ENCODE results near the gene C11orf98. TPM values are rescaled to one million over a fixed set of nuclear protein-coding genes. Genes with fewer than 3 reads are reported as not detected.

C11orf98 gene
- polyA plus RNA-seq, 1 donor (not counting 4 experiments of a cell fraction or from before 2014, with no cell fraction given): 81.5 TPM

DNA sequence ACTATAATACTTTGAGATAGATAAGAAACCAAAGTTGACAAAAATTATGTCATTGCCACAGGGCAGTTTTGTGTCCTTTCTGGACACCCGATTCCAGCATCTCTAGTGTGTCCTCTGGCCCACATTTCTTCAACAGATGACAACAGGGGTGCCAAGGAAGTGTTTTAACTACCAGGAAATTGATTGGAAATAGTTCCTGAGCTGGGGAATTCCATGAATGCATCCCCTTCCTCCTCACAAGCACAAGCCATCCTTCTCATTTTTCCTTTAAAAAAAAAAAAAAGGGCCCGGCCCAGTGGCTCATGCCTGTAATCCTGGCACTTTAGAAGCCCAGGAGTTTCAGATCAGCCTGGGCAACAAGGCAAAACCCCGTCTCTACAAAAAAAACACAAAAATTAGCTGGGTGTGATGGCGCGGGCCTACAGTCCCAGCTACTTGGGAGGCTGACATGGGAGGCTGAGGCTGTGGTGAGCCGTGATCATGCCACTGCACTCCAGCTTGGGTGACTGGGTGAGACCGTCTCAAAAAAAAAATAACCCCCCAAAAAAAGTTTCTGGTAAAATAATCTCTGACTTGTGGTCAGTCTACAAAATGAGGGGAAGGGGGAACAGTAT is 42.4 kb downstream of the C11orf98 start:
- dilution Hi-C loops (cut with MboI; ENCODE audit: extremely low pct_ligation_motif_present, low sequenced_read_pairs): no loop called here
- Histone ChIP-seq H3K4me1 (ENCODE audit: control insufficient read depth, extremely low read depth, insufficient read depth, low read length) (peaks cover 25% of the 10 kb centered on the region), H4K20me1 (ENCODE audit: control insufficient read depth, extremely low read depth, insufficient read depth, low read length) (no peaks in the 10 kb centered on the region), H3K9me1 (ENCODE audit: control insufficient read depth, extremely low read depth, insufficient read depth, low read length) (no peaks in the 10 kb centered on the region), H3K9ac (ENCODE audit: control insufficient read depth, extremely low read depth, insufficient read depth, low read length) (peak overlapping the region; percentile 85), H2AFZ (ENCODE audit: control insufficient read depth, low read length) (peak overlapping the region; percentile 36), H3K4me3 (ENCODE audit: control insufficient read depth in 2 of 3, extremely low read depth in 1 of 3, insufficient read depth in 2 of 3, low read depth in 1 of 3, low read length in 3 of 3) (no peak overlapping the region), H3K36me3 (ENCODE audit: control insufficient read depth in 2 of 2, extremely low read depth in 1 of 2, insufficient read depth in 2 of 2, low read length in 2 of 2) (peaks cover 16 to 25% of the 10 kb centered on the region in 2 experiments), H3K79me2 (ENCODE audit: control insufficient read depth, insufficient read depth, low read length) (no peaks in the 10 kb centered on the region), H3K9me3 (ENCODE audit: control insufficient read depth, low read depth, low read length) (no peaks in the 10 kb centered on the region), H3K27ac (ENCODE audit: control insufficient read depth, insufficient read depth, low read length) (peak overlapping the region; percentile 95), H3K4me2 (ENCODE audit: control insufficient read depth, extremely low read depth, insufficient read depth, low read depth, low read length) (peak overlapping the region; percentile 50), H3K27me3 (ENCODE audit: control insufficient read depth, extremely low read depth, insufficient read depth, low read length) (no peaks in the 10 kb centered on the region)
- FAIRE-seq (no peak), DNase-seq (ENCODE audit: low read depth, low spot score) (no peak)
- TF ChIP-seq, protein P1, sequence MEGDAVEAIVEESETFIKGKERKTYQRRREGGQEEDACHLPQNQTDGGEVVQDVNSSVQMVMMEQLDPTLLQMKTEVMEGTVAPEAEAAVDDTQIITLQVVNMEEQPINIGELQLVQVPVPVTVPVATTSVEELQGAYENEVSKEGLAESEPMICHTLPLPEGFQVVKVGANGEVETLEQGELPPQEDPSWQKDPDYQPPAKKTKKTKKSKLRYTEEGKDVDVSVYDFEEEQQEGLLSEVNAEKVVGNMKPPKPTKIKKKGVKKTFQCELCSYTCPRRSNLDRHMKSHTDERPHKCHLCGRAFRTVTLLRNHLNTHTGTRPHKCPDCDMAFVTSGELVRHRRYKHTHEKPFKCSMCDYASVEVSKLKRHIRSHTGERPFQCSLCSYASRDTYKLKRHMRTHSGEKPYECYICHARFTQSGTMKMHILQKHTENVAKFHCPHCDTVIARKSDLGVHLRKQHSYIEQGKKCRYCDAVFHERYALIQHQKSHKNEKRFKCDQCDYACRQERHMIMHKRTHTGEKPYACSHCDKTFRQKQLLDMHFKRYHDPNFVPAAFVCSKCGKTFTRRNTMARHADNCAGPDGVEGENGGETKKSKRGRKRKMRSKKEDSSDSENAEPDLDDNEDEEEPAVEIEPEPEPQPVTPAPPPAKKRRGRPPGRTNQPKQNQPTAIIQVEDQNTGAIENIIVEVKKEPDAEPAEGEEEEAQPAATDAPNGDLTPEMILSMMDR (optimal IDR thresholded peaks at IDR 0.05 in 1 of 3, IDR thresholded peaks at IDR 0.05 in 1 of 3, conservative IDR thresholded peaks at IDR 0.05 in 1 of 3; ENCODE audit: extremely low read depth in 1 of 3, insufficient read depth in 2 of 3, low read length in 3 of 3): no peak
- no peak for TF ChIP-seq EZH2 (IDR thresholded peaks at IDR 0.05; ENCODE audit: low read length)

DNA sequence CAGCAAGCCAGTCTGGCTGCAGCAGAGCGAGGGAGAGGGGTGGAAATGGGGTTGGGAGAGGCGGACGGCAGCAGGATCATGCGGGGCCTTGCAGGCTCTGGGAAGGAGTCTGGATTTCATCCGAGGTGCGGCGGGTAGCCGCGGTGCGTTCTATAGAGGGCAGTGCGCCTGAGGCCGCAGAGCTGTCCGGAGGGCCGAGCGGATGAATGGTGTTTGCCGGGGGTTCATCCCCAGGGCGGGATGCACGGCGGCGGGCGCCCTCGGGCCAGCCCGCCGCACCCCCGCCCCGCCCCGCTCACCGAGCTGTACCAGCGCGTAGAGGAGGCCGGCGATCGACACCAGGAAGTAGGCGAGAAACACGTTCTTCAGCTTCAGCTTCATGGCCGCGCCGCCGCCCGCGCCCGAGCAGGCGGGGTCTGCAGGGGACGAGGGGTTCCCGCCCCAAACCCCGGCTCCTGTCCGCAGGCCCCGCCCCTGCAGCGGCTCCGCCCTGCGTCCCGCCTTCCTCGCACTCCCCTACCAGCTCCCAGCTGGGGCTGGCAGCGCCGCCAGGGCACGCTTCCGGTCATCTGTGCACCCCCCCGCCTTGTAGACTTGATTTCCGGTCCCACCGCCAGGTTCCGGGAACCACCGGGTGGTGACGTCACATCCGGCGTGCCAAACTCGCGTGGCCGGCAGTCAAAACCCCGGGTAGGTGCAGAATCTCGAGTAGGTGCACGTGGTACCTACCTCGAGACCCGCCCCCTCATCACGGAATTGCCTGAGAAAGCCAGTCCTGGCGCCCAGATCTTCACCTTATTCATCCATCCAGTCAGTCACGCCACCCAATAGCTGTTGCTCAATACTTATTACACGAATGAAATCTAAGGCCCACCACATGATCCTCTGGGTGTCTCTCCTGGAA is 43.2 kb downstream of the C11orf98 start, which contains the start of gene B3GAT3:
TSS of gene B3GAT3 (minus strand) at position 420 of the 904 bp plus-strand sequence. CDS start at position 381, 39 bp downstream.
- DNase-seq (ENCODE audit: low read depth, low spot score) (peak; percentile 95), FAIRE-seq (no peak)
- Histone ChIP-seq H3K9me3 (ENCODE audit: control insufficient read depth, low read depth, low read length) (no peaks in the 10 kb centered on the region), H3K36me3 (ENCODE audit: control insufficient read depth in 2 of 2, extremely low read depth in 1 of 2, insufficient read depth in 2 of 2, low read length in 2 of 2) (peaks cover 14 to 25% of the 10 kb centered on the region in 2 experiments), H3K27me3 (ENCODE audit: control insufficient read depth, extremely low read depth, insufficient read depth, low read length) (no peaks in the 10 kb centered on the region), H3K79me2 (ENCODE audit: control insufficient read depth, insufficient read depth, low read length) (no peaks in the 10 kb centered on the region), H4K20me1 (ENCODE audit: control insufficient read depth, extremely low read depth, insufficient read depth, low read length) (no peaks in the 10 kb centered on the region), H3K4me1 (ENCODE audit: control insufficient read depth, extremely low read depth, insufficient read depth, low read length) (peaks cover 25% of the 10 kb centered on the region), H3K4me3 (ENCODE audit: control insufficient read depth in 2 of 3, extremely low read depth in 1 of 3, insufficient read depth in 2 of 3, low read depth in 1 of 3, low read length in 3 of 3) (peak within 1 kb of the TSS; percentile 58 to 92 (median 83)), H3K4me2 (ENCODE audit: control insufficient read depth, extremely low read depth, insufficient read depth, low read depth, low read length) (peak within 1 kb of the TSS; percentile 86), H2AFZ (ENCODE audit: control insufficient read depth, low read length) (peak within 1 kb of the TSS; percentile 36), H3K9me1 (ENCODE audit: control insufficient read depth, extremely low read depth, insufficient read depth, low read length) (no peaks in the 10 kb centered on the region), H3K9ac (ENCODE audit: control insufficient read depth, extremely low read depth, insufficient read depth, low read length) (peak within 1 kb of the TSS; percentile 85), H3K27ac (ENCODE audit: control insufficient read depth, insufficient read depth, low read length) (peak within 1 kb of the TSS; percentile 95)
- dilution Hi-C loops (cut with MboI; ENCODE audit: extremely low pct_ligation_motif_present, low sequenced_read_pairs): no loop called here
- TF ChIP-seq EZH2 (IDR thresholded peaks at IDR 0.05; ENCODE audit: low read length): no peak
- TF ChIP-seq, protein P1 (optimal IDR thresholded peaks at IDR 0.05 in 1 of 3, IDR thresholded peaks at IDR 0.05 in 1 of 3, conservative IDR thresholded peaks at IDR 0.05 in 1 of 3; ENCODE audit: extremely low read depth in 1 of 3, insufficient read depth in 2 of 3, low read length in 3 of 3): no peak

Data from keratinocyte (primary cell).